HepG2 (cell line): Measurements from ENCODE around the gene DNAJC2. TPM values are rescaled to one million over a fixed set of nuclear protein-coding genes. Genes with fewer than 3 reads are reported as not detected.

ENCODE experiments used
- ATAC-seq: fragments of 200-7000 bp; cut with Tn5 transposase; 3 replicates; pipeline ENCODE4 v1.9.1; 2020; ENCODE audit warnings: mild to moderate bottlenecking, moderate library complexity
- BruUV-seq: library from RNA; stranded (reverse); fragments of 400-500 nt; replicated peaks from 2 replicates; lab custom pipeline; 2021; lab: Mats Ljungman, UMichigan
- CTCF ChIA-PET: fragments of 300-600 bp; formaldehyde crosslinking; extraction: SDS; loops from one replicate; lab custom pipeline; 2021; ENCODE audit warnings: low total read pairs, inconsistent platforms, low intra/inter-chr PET ratio; lab: Yijun Ruan, JAX
- POLR2A ChIA-PET: fragments of 350-600 bp; sonication (Branson Sonifier 250); formaldehyde crosslinking; loops from one replicate; lab custom pipeline; 2020; ENCODE audit warnings: antibody characterized with exemption, inconsistent platforms; lab: Yijun Ruan, JAX
- DNase-seq: peaks from one replicate; pipeline ENCODE4 v3.0.0-alpha.2; 2015; ENCODE audit warnings: low spot score
- FAIRE-seq: peaks from 3 replicates; lab custom pipeline; 2011; peaks lifted over from hg19 to GRCh38; lab: Jason Lieb, UNC
- H2AFZ ChIP-seq: one replicate; pipeline ENCODE4 v1.6.1; 2011; ENCODE audit warnings: low read length, inconsistent platforms
- H3K27ac ChIP-seq: fragments of 300-600 bp; 3 replicates; pipeline ENCODE4 v1.8.0; 2011; ENCODE audit warnings: mixed run types, mild to moderate bottlenecking, mixed read lengths, low read length, inconsistent platforms; ENCODE audit not compliant: insufficient read depth; ENCODE audit errors: extremely low read length
- H3K27me3 ChIP-seq, 2 experiments: fragments of 200-600 bp in 1 of 2; 2 replicates in 1 of 2; 3 replicates in 1 of 2; pipeline versions ENCODE4 v1.6.0 to v1.8.0; 2011; ENCODE audit warnings: low read length in 2 of 2, mild to moderate bottlenecking in 2 of 2, moderate library complexity in 2 of 2, inconsistent platforms in 1 of 2; ENCODE audit not compliant: insufficient read depth in 2 of 2, control insufficient read depth in 1 of 2
- H3K36me3 ChIP-seq, 2 experiments: fragments of 200-600 bp in 1 of 2; replicated peaks in 1 of 2; 2 replicates in 1 of 2; 3 replicates in 1 of 2; pipeline versions ENCODE4 v1.5.1 to v1.8.0; 2011; ENCODE audit warnings: low read length in 2 of 2, inconsistent platforms in 1 of 2; ENCODE audit not compliant: insufficient read depth in 2 of 2, control insufficient read depth in 1 of 2
- H3K4me1 ChIP-seq: 2 replicates; pipeline ENCODE4 v1.5.1; 2012; ENCODE audit warnings: low read length, inconsistent platforms; ENCODE audit not compliant: insufficient read depth
- H3K4me2 ChIP-seq: 2 replicates; pipeline ENCODE4 v1.6.0; 2011; ENCODE audit warnings: low read depth, low read length, inconsistent platforms
- H3K4me3 ChIP-seq, 3 experiments: fragments of 200-600 bp in 1 of 3; sonication (generic), shearing (Covaris generic) in 1 of 3; replicated peaks in 1 of 3; 2 replicates each; pipeline ENCODE4 v1.5.1; 2011 to 2016; ENCODE audit warnings: low read length in 3 of 3, inconsistent platforms in 2 of 3, low read depth in 2 of 3, mild to moderate bottlenecking in 2 of 3, control low read depth in 1 of 3, mixed read lengths in 1 of 3; ENCODE audit not compliant: insufficient read depth in 1 of 3
- H3K79me2 ChIP-seq: one replicate; pipeline ENCODE4 v1.6.1; 2011; ENCODE audit warnings: low read length, inconsistent platforms; ENCODE audit not compliant: insufficient read depth
- H3K9ac ChIP-seq: 2 replicates; pipeline ENCODE4 v1.6.0; 2011; ENCODE audit warnings: mild to moderate bottlenecking, low read depth, low read length, inconsistent platforms; ENCODE audit not compliant: insufficient read depth
- H3K9me3 ChIP-seq: 2 replicates; pipeline ENCODE4 v1.5.1; 2012; ENCODE audit warnings: mild to moderate bottlenecking, low read length
- H4K20me1 ChIP-seq: 2 replicates; pipeline ENCODE4 v1.6.0; 2011; ENCODE audit warnings: inconsistent platforms, mild to moderate bottlenecking, low read length, moderate library complexity; ENCODE audit not compliant: insufficient read depth
- CEBPB ChIP-seq: IDR thresholded peaks from 2 replicates; pipeline ENCODE4 v1.6.1; 2011; ENCODE audit warnings: low read depth, low read length, improper control_type of control experiment, borderline replicate concordance
- KIAA2018 ChIP-seq: sonication (generic); formaldehyde crosslinking; IDR thresholded peaks from 2 replicates; pipeline ENCODE4 v1.5.0; 2020; ENCODE audit warnings: mild to moderate bottlenecking, missing genetic modification reagents, borderline replicate concordance
- POGZ ChIP-seq: sonication (generic); formaldehyde crosslinking; IDR thresholded peaks from 2 replicates; pipeline ENCODE4 v1.4.0; 2020; ENCODE audit warnings: mild to moderate bottlenecking, missing genetic modification reagents
- SAFB2 ChIP-seq: sonication (generic); formaldehyde crosslinking; IDR thresholded peaks from 2 replicates; pipeline ENCODE4 v1.5.1; 2020; ENCODE audit warnings: missing genetic modification reagents, low read depth, mild to moderate bottlenecking, borderline replicate concordance
- ZNF547 ChIP-seq: sonication (generic); formaldehyde crosslinking; IDR thresholded peaks from 2 replicates; pipeline ENCODE4 v1.5.1; 2020; ENCODE audit warnings: mild to moderate bottlenecking, missing genetic modification reagents
- ZNF607 ChIP-seq: sonication (generic); formaldehyde crosslinking; IDR thresholded peaks from 2 replicates; pipeline ENCODE4 v1.5.1; 2020; ENCODE audit warnings: missing genetic modification reagents, mild to moderate bottlenecking, borderline replicate concordance
- ZNF614 ChIP-seq: IDR thresholded peaks from 2 replicates; pipeline ENCODE4 v1.6.1; 2018; ENCODE audit warnings: missing biosample characterization, missing genetic modification reagents, inconsistent platforms, borderline replicate concordance
- ZNF776 ChIP-seq: sonication (generic); formaldehyde crosslinking; IDR thresholded peaks from 2 replicates; pipeline ENCODE4 v1.4.0; 2020; ENCODE audit warnings: mild to moderate bottlenecking, missing genetic modification reagents
- ZNF83 ChIP-seq: sonication (generic); formaldehyde crosslinking; IDR thresholded peaks from 2 replicates; pipeline ENCODE4 v1.4.0; 2020; ENCODE audit warnings: missing genetic modification reagents, mild to moderate bottlenecking, borderline replicate concordance
- WGBS: methylation state at CpG from one replicate; pipeline ENCODE4 v1.1.6; 2017; ENCODE audit warnings: low lambda C conversion rate; 5-methylcytosine and 5-hydroxymethylcytosine counted together
- in situ Hi-C: cut with HindIII; loops from 2 replicates; pipeline ENCODE4 v1.10.0; 2017; ENCODE audit warnings: low pct_unique_long_range_greater_than_20kb; ENCODE audit not compliant: extremely low pct_ligation_motif_present
- intact Hi-C: fragments of 100-400 bp; cut with micrococcal nuclease; formaldehyde crosslinking; loops from one replicate; pipeline ENCODE4 v1.10.0; 2022; ENCODE audit not compliant: unreplicated experiment
- polyA plus RNA-seq, 8 experiments: library from polyadenylated mRNA; depleted of rRNA in 3 of 8; stranded (reverse) in 7 of 8; unstranded in 1 of 8; fragments of >200 nt; fragmentation: Illumina TruSeq in 4 of 8; extraction: Trizol in 4 of 8; gene quantifications; 2 replicates each; pipeline versions ENCODE4 v1.2.1 to v1.2.3, GENCODE V29; 2011 to 2016; ENCODE audit warnings: low read depth in 4 of 8, missing spikeins in 1 of 8, mixed read lengths in 1 of 8; ENCODE audit not compliant: insufficient read depth in 1 of 8
- total RNA-seq, 5 experiments: library from RNA; depleted of rRNA; stranded (reverse); fragments of >200 nt; fragmentation: Illumina TruSeq; extraction: Trizol; gene quantifications; 2 replicates each; pipeline ENCODE4 v1.2.3, GENCODE V29; 2016; ENCODE audit warnings: low read depth in 1 of 5

The DNAJC2 gene
- total and polyA plus RNA-seq, 2 of the 13 experiments (the other 11 are each of a cell fraction or from before 2014, with no cell fraction given): 19.6 to 42.0 TPM

GRCh38 chr7:103301441-103301840 is 43.1 kb downstream of the DNAJC2 start (continued):
- no peak for TF ChIP-seq KIAA2018 (CRISPR knock-in tag)
- TF ChIP-seq ZNF547 (CRISPR knock-in tag): no peak
- TF ChIP-seq ZNF607 (CRISPR knock-in tag): no peak

DNA sequence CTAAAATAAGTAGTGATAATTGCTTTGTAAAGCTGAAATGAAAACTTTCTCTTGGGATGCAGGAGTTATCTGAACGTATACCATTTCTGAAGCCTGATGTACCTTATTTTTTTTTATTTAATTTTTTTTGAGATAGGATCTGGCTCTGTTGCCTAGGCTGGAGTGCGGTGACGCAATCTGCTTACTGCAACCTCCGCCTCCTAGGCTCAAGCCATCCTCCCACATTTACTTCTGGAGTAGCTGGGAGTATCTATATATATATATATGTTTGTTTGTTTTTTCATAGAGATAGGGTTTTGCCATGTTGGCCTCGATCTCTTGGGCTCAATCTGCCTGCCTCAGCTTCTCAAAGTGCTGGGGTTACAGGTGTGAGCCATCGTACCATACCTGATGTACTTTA is 44.9 kb downstream of the DNAJC2 start:
- no peak for ATAC-seq
- H3K4me3 ChIP-seq: no peak overlapping the region; a peak in 1 of 6 replicates
- H4K20me1 ChIP-seq: no peaks in the 10 kb centered on the region
- no peak overlapping the region; the same call in 1 of the 2 replicates for H3K4me2 ChIP-seq
- no TSS peak for BruUV-seq
- CTCF ChIA-PET: no interaction called here
- no peaks in the 10 kb centered on the region for H3K27me3 ChIP-seq
- no peaks in the 10 kb centered on the region for H3K9me3 ChIP-seq
- TF ChIP-seq SAFB2 (CRISPR knock-in tag) (no peak), CEBPB (peak; percentile 52; the same call in 1 of the 2 replicates), POGZ (CRISPR knock-in tag) (no peak), ZNF83 (CRISPR knock-in tag) (no peak), ZNF776 (no peak), ZNF614 (CRISPR knock-in tag) (no peak)
- H3K36me3 ChIP-seq: peaks cover 7 to 34% of the 10 kb centered on the region in 2 experiments
- no peak overlapping the region for H2AFZ ChIP-seq
- POLR2A ChIA-PET: interaction anchor here (1.9 kb wide), 1 partner anchor 107 kb away, joined by 4 read pairs; no protein-coding TSS in a partner anchor
- FAIRE-seq: no peak
- no peak overlapping the region for H3K27ac ChIP-seq
- in situ Hi-C loops (loop anchor here (5.0 kb wide), 1 partner anchor 108 kb away; no protein-coding TSS in a partner anchor), intact Hi-C loops (loop anchor here (5.0 kb wide), 1 partner anchor 43 kb away; the partner anchor contains the start of gene DNAJC2)
- peaks cover 20% of the 10 kb centered on the region for H3K4me1 ChIP-seq
- 97% methylated on average over 6 of the region's 6 CpGs for WGBS
- H3K79me2 ChIP-seq: peaks cover 21% of the 10 kb centered on the region
- H3K9ac ChIP-seq: no peak overlapping the region
- no peak for DNase-seq
